CD4-positive, alpha-beta T cell treated with Interleukin-15 for 4 hours (primary cell): Measurements from ENCODE around the gene ELF1.

Experiments used
- DNase-seq: peaks from one replicate; pipeline ENCODE4 v3.0.0-alpha.2; 2020; ENCODE audit warnings: low spot score

Gene ELF1

GRCh38 chr13:41006978-41007743 is 12.0 kb downstream of the ELF1 start:
- no peak for DNase-seq

- no peak for DNase-seq
Observed at GRCh38 chr13:41006306-41006705, 12.8 kb downstream of the ELF1 start.

- no peak for DNase-seq
Observed at GRCh38 chr13:41005704-41006103, 13.4 kb downstream of the ELF1 start.

- peak; percentile 59 for DNase-seq
Observed at GRCh38 chr13:41004875-41005693, 14.0 kb downstream of the ELF1 start.

GRCh38 chr13:41002606-41003005 is 16.5 kb downstream of the ELF1 start:
- no peak for DNase-seq

GRCh38 chr13:41001695-41002094 is 17.4 kb downstream of the ELF1 start:
- DNase-seq = no peak

- DNase-seq = no peak
Observed at GRCh38 chr13:40999416-40999815, 19.7 kb downstream of the ELF1 start.

GRCh38 chr13:40996426-40997092 is 22.6 kb downstream of the ELF1 start:
- DNase-seq = no peak

- DNase-seq = no peak
Observed at GRCh38 chr13:40995997-40996396, 23.1 kb downstream of the ELF1 start.

GRCh38 chr13:40994581-40995230 is 24.4 kb downstream of the ELF1 start:
- DNase-seq = no peak

GRCh38 chr13:40993987-40994386 is 25.1 kb downstream of the ELF1 start:
- DNase-seq = no peak

- no peak for DNase-seq
Observed at GRCh38 chr13:40992678-40993518, 26.2 kb downstream of the ELF1 start.

- DNase-seq = no peak
Observed at GRCh38 chr13:40987606-40988280, 31.4 kb downstream of the ELF1 start.

GRCh38 chr13:40986101-40986856 is 32.8 kb downstream of the ELF1 start:
- no peak for DNase-seq

GRCh38 chr13:40985381-40986100 is 33.6 kb downstream of the ELF1 start:
- DNase-seq = no peak

GRCh38 chr13:40984668-40985366 is 34.3 kb downstream of the ELF1 start:
- DNase-seq = peak; percentile 39

- peak; percentile 36 for DNase-seq
Observed at GRCh38 chr13:40983725-40984667, 35.1 kb downstream of the ELF1 start.

- DNase-seq = no peak
Observed at GRCh38 chr13:40983259-40983658, 35.9 kb downstream of the ELF1 start.
